IPS DF 6.9 (cell line): ENCODE measurements around the gene RAG2.

ENCODE experiments used
- DNase-seq: peaks from one replicate; pipeline ENCODE4 v3.0.0-alpha.2; 2013; ENCODE audit warnings: low read depth, low spot score
- H3K27ac ChIP-seq: one replicate; pipeline ENCODE4 v1.5.1; 2013; ENCODE audit warnings: low read length, control low read depth
- H3K27me3 ChIP-seq: 2 replicates; pipeline ENCODE4 v1.6.1; 2013; ENCODE audit warnings: mild to moderate bottlenecking, low read length; ENCODE audit not compliant: control insufficient read depth, insufficient read depth
- H3K36me3 ChIP-seq: 2 replicates; pipeline ENCODE4 v1.6.1; 2013; ENCODE audit warnings: low read length; ENCODE audit not compliant: control insufficient read depth, insufficient read depth
- H3K4me1 ChIP-seq: 2 replicates; pipeline ENCODE4 v1.6.1; 2013; ENCODE audit warnings: low read length; ENCODE audit not compliant: control insufficient read depth, insufficient read depth
- H3K4me3 ChIP-seq: 2 replicates; pipeline ENCODE4 v1.5.1; 2013; ENCODE audit warnings: mild to moderate bottlenecking, low read length
- H3K9me3 ChIP-seq: 2 replicates; pipeline ENCODE4 v1.6.1; 2013; ENCODE audit warnings: low read length, inconsistent platforms; ENCODE audit not compliant: control insufficient read depth, insufficient read depth
- WGBS: extraction: QIAGEN DNeasy Blood & Tissue Kit; methylation state at CpG from one replicate; pipeline ENCODE4 v1.1.7; 2013; ENCODE audit warnings: mixed read lengths, missing lambda C conversion rate; ENCODE audit not compliant: insufficient read length, insufficient coverage; 5-methylcytosine and 5-hydroxymethylcytosine counted together

RAG2 gene

DNA sequence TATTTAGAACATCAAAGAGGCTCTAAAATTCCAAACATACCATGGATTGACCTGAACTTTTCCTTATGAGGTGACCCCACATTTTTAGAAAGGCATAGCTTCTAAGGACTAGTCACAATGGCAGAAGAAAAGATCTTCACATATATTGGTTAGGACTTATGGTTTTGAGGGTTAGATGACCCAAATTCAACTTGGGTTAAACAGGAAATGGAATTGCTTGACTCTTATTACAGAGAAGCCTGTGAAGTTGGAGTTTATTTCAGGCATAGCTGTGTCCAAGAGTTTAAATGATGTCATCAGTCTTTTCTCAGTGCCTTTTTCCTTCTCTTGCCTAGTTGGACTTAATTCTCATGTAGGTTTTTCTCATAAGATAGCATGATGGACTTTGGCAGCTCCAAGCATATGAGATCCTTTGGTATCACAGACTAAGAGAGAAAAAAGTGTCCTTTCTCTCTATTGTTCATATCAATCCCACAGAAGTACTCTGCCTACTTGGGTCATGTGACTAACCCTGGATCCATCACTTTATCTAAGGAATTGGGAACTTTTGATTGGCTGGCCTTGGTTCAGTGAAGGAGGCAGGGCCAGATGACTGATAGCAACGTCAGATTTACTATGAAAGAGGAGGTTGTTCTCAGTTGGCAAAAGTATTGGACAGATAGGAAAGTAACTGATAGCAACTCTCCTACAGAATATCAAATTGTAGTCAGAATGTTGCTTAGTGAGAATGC lies 47.5 kb downstream of the RAG2 start:
- DNase-seq: no peak
- Histone ChIP-seq H3K9me3 (no peaks in the 10 kb centered on the region), H3K36me3 (no peaks in the 10 kb centered on the region), H3K27ac (no peak overlapping the region), H3K4me3 (no peak overlapping the region), H3K4me1 (no peaks in the 10 kb centered on the region), H3K27me3 (no peaks in the 10 kb centered on the region)
- WGBS: no CpG with 5 or more reads among the region's 1 CpG
